SKM-1 (cell line): ENCODE measurements around the gene ATP5IF1.

Experiments
- DNase-seq: peaks from one replicate; lab custom pipeline; 2025; ENCODE audit not compliant: unreplicated experiment; lab: John Stamatoyannopoulos, UW

Gene ATP5IF1

GRCh38 chr1:28264897-28265296 lies 29.0 kb downstream of the ATP5IF1 start:
- no peak for DNase-seq

DNA sequence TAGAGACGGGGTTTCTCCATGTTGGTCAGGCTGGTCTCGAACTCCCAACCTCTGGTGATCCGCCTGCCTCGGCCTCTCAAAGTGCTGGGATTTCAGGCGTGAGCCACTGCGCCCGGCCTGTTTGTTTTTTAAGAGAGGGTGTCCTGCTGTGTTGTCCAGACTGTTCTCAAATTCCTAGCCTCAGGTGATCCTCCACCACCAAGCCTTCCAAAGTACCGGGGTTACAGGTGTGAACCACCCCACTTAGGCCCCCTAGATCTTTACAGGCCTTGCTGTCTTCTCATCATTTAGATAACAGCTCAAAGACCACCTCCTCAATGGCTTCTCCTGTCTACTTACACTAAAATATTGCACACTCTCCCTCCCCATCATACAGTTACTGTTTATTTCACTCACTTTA lies 29.7 kb downstream of the ATP5IF1 start:
- no peak for DNase-seq

DNA sequence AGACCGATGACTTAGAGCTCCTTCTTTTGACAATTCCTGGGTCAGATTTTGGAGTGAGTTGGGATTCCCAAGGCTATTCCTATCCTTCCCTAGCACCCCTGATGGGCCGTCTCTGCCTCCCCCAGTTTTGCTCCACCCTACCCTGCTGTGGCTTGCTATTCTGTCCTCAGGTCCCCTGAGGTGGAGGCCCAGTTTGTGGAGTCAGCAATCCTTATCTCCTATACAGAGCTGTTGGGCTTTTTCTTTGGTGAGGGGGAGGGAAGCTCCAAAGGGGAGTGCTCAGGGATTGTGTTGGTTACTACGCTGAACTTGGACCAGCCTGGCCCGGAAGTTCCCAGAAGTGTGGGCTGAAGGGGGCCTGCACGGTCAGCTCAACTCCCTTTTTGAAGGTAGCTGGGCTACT lies 31.0 kb downstream of the ATP5IF1 start:
- no peak for DNase-seq

DNA sequence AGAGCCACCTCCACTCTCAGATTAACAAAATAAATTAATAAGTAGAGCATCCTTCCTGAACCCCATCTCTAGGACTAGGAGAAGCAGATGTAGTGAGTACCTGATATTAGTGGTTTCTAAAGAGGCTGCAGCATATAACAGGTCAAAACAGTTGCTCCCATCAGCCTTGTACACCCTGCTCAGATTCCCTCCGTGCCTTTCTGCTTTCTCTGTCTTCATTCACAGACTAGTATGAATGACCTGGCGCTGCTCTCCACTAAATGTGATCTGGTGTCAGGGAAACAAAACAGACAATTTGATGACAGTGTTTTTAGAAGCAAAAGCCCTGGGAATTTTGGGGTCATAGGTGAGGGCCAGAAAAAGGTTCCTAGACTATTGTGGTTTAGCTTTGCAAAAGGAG lies 31.7 kb downstream of the ATP5IF1 start:
- no peak for DNase-seq

DNA sequence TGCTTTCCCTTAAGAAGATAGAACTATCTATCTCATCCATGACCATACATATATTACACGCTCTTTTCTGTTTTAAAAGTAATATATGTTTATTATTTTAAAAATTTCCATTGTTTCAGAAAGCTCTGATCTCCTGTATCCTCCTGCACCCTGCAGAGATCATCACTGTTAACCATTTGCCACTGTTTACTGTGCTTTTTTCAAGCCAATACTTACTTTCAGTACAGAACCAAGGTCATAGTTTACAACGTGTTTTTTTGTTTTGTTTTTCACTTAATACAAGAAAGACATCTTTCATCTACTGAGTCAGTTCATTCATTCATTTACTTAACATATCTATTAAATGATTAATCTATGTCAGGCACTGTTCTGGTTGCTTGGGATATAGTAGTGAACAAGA lies 33.6 kb downstream of the ATP5IF1 start:
- no peak for DNase-seq

DNA sequence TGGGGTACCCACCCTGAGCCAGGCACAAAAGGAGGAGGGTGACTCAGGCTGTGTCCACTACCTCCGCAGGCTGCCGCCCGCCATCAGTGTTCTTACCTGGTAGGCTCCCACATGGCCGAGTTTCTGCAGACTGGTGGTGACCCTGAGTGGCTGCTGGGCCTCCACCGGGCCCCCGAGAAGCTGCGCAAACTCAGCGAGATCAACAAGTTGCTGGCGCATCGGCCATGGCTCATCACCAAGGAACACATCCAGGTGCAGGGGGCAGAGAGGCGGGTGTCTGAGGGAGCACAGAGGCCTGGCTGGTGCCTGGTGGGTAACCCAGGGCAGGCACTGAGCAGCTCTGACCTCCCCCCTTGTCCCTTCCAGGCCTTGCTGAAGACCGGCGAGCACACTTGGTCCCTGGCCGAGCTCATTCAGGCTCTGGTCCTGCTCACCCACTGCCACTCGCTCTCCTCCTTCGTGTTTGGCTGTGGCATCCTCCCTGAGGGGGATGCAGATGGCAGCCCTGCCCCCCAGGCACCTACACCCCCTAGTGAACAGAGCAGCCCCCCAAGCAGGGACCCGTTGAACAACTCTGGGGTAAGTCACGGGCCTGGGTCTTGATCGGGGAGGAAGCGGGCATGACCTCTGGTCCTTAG lies 36.4 kb downstream of the ATP5IF1 start:
- DNase-seq: no peak

- no peak for DNase-seq
Observed at GRCh38 chr1:28273216-28273860, 37.4 kb downstream of the ATP5IF1 start.

- DNase-seq: no peak
Observed at GRCh38 chr1:28278763-28279162, 42.8 kb downstream of the ATP5IF1 start.

GRCh38 chr1:28279721-28280120 lies 43.8 kb downstream of the ATP5IF1 start:
- DNase-seq: no peak

DNA sequence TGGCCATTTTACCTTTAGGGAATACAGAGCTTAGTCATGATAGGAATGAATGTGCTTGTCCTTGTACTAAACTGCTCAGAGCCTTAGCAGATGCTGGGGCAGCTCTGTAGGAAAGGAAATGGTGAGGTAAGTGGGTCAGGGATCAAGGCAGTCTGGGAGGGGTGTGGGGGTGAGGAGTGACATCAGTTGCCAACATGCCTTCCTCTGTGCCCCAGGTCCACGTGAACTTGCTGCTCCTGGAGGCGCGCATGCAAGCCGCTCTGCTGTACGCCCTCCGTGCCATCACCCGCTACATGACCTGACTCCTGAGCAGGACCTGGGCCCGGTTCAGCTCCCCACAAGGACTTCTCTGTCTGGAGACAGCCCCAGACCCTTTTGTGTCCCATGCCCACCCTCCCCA lies 44.6 kb downstream of the ATP5IF1 start:
- no peak for DNase-seq

GRCh38 chr1:28280977-28281381 lies 45.1 kb downstream of the ATP5IF1 start:
- DNase-seq: no peak

- no peak for DNase-seq
Observed at GRCh38 chr1:28281608-28282425, 45.9 kb downstream of the ATP5IF1 start.

DNA sequence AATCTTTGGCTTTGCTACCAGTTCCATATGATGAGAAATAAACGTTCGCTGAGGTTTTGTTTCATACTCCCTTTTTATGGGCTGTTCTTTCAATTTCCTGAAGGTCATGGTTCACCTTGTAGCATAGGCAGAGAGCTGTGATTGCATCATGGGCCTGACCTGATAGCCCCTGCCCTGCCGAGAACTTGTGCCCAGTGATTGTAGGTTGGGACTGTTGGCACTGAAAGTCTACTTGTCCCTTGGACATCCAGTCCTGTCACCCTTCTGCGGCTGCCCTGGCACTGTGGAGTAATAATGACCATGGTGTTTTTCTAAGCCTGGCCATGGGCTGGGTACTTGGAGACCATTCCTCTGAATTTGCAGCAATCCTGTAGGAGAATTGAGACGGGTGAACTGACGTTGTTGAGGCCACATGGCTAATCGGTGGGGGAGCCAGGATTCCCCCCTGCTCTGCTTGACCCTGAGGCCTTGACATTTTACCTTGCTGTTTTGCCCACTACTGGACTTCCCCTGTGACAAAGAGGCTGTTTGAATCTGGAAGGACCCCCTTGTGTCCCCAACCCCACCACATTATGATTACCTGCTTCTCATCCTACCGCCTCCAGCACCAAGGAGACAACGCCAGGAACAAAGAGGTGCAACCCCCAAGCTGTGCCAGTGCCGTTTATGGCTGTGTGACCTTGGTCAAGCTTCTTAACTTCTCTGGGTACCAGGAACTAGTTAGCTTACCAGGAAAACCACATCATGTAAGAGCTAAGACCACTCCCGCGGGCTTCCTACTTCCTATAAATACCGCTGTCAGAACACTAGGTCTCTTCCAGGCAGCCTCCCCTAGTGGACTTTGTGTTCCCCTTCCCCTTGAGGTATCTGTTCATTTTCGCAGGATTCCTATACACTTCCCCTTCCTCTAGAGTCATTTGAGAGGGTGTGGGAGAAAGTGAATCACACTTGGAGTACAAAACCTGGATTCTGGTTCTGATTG lies 46.8 kb downstream of the ATP5IF1 start:
- peak; percentile 85 for DNase-seq

DNA sequence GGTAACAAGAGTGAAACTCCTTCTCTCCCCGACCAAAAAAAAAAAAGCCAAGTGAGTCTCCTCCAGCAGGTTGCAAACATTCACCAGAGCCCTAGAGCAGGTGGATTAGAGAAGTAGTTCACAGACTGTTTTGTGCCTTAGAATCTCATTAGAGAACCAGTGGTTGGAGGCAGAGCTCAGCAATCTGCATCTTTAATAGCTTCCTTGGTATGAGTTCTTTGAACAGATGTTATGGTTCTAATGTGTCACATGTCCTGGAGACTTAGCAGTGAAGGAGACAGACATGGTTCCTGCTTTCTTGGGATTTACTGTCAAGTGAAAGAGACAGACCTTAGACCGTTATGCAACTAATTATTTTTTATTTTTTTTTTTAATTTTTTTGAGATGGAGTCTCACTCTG lies 50.2 kb downstream of the ATP5IF1 start:
- no peak for DNase-seq
